Measurements from ENCODE around the gene UBE2C. TPM values are rescaled to one million over a fixed set of nuclear protein-coding genes. Genes with fewer than 3 reads are reported as not detected.
A peak's percentile ranks its signal among the peaks of the same experiment; 100 is the strongest.

UBE2C gene
- total RNA-seq, 1 donor from 2014 or later: 1.4 TPM

DNA sequence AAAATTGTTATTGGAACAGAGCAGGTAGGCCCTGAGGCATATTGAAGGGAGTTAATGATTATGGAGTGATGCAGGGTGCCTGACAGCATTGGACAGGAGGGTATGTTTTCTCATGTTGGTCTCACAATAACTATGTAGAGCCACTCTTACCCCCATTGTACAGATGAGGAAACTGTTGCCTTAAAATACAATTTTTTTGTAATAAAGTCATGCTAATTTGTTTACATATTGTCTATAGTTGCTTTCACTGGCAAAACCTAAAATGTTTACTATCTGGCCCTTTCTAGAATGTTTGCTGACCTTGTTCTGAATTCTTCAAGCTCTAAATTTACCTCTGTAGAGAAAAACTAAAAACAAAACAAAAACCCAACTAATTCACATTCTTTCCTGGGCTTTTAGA lies 39.1 kb downstream of the UBE2C start:
- Histone ChIP-seq H3K4me1 (peaks cover 14% of the 10 kb centered on the region), H3K27ac (no peak overlapping the region), H3K27me3 (no peaks in the 10 kb centered on the region), H3K9me3 (no peaks in the 10 kb centered on the region), H3K4me3 (no peak overlapping the region), H3K36me3 (peaks cover 39% of the 10 kb centered on the region)
- ATAC-seq: no peak
- intact Hi-C loops (cut with DNase I): no loop called here
- no peak for DNase-seq
- TF ChIP-seq, protein P1, sequence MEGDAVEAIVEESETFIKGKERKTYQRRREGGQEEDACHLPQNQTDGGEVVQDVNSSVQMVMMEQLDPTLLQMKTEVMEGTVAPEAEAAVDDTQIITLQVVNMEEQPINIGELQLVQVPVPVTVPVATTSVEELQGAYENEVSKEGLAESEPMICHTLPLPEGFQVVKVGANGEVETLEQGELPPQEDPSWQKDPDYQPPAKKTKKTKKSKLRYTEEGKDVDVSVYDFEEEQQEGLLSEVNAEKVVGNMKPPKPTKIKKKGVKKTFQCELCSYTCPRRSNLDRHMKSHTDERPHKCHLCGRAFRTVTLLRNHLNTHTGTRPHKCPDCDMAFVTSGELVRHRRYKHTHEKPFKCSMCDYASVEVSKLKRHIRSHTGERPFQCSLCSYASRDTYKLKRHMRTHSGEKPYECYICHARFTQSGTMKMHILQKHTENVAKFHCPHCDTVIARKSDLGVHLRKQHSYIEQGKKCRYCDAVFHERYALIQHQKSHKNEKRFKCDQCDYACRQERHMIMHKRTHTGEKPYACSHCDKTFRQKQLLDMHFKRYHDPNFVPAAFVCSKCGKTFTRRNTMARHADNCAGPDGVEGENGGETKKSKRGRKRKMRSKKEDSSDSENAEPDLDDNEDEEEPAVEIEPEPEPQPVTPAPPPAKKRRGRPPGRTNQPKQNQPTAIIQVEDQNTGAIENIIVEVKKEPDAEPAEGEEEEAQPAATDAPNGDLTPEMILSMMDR (IDR thresholded peaks at IDR 0.05): no peak

GRCh38 chr20:45852326-45852725 lies 39.9 kb downstream of the UBE2C start:
- Histone ChIP-seq H3K9me3 (no peaks in the 10 kb centered on the region), H3K4me1 (peaks cover 15% of the 10 kb centered on the region), H3K4me3 (no peak overlapping the region), H3K27ac (no peak overlapping the region), H3K36me3 (peaks cover 36% of the 10 kb centered on the region), H3K27me3 (no peaks in the 10 kb centered on the region)
- intact Hi-C loops (cut with DNase I): no loop called here
- TF ChIP-seq, protein P1 (IDR thresholded peaks at IDR 0.05): no peak
- DNase-seq (no peak), ATAC-seq (no peak)

GRCh38 chr20:45853484-45853883 lies 41.0 kb downstream of the UBE2C start:
- peaks cover 28% of the 10 kb centered on the region for H3K36me3 ChIP-seq

GRCh38 chr20:45857114-45857881 lies 44.9 kb downstream of the UBE2C start, which contains the start of the genes ACOT8 and ZSWIM3:
Gene ACOT8 (minus strand): TSS chr20:45857392. CDS start chr20:45857315, 77 bp downstream.
Gene ZSWIM3 (plus strand): TSS chr20:45857614. CDS start chr20:45857826, 212 bp downstream.
- Histone ChIP-seq H3K36me3 (peaks cover 16% of the 10 kb centered on the region), H3K27me3 (no peaks in the 10 kb centered on the region), H3K4me3 (peak within 1 kb of the TSS; percentile 99), H3K27ac (peak within 1 kb of the TSS; percentile 92), H3K4me1 (peaks cover 21% of the 10 kb centered on the region), H3K9me3 (no peaks in the 10 kb centered on the region)
- TF ChIP-seq, protein P1 (IDR thresholded peaks at IDR 0.05): no peak
- intact Hi-C loops (cut with DNase I): no loop called here
- DNase-seq: peak; percentile 88
- peak; percentile 99 for ATAC-seq

More at GRCh38 chr20:45853484-45853883, 41.0 kb downstream of the UBE2C start:
- ATAC-seq (no peak), DNase-seq (no peak)
- TF ChIP-seq, protein P1 (IDR thresholded peaks at IDR 0.05): no peak
- Histone ChIP-seq H3K4me1 (peaks cover 21% of the 10 kb centered on the region), H3K4me3 (no peak overlapping the region), H3K27me3 (no peaks in the 10 kb centered on the region), H3K27ac (no peak overlapping the region), H3K9me3 (no peaks in the 10 kb centered on the region)
- intact Hi-C loops (cut with DNase I): no loop called here

- Histone ChIP-seq H3K9me3 (no peaks in the 10 kb centered on the region), H3K36me3 (peaks cover 11% of the 10 kb centered on the region), H3K27ac (peak overlapping the region; percentile 92), H3K4me3 (peak overlapping the region; percentile 99), H3K27me3 (no peaks in the 10 kb centered on the region), H3K4me1 (peaks cover 21% of the 10 kb centered on the region)
- ATAC-seq: peak; percentile 6
- DNase-seq: no peak
- intact Hi-C loops (cut with DNase I): no loop called here
- TF ChIP-seq, protein P1 (IDR thresholded peaks at IDR 0.05): no peak
These were observed 45.4 kb downstream of the UBE2C start for GRCh38 chr20:45857882-45858216.

All from upper lobe of right lung (tissue), 1 donor.